SHP77 (cell line): ENCODE measurements around the gene PRB3.

Source experiments
- DNase-seq, 2 experiments: peaks; one replicate each; lab custom pipeline; 2025; lab: John Stamatoyannopoulos, UW

PRB3 gene

DNA sequence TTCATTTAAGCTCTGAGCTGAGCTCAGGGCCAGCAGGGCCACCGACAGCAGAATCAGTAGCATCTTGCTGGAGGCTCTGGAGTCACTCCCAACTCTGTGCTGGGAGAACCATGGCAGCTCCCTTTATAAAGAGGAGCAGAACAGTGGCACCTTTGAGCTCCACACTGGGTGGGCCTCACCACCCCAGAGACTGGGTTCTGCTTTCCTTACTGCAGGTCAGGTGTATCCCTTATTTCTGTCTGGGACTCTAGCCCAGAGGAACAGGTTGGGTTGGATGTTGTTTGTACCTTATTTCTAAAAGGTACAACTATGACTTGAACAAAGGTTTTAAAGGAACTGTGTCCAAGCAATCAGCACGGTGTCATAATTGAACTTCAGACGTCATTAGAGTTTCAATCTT lies at the start of gene PRB3:
Gene PRB3 (minus strand): TSS at position 101 of the 400 bp plus-strand sequence. CDS start 38 bp downstream, at position 63.
- no peak for DNase-seq

DNA sequence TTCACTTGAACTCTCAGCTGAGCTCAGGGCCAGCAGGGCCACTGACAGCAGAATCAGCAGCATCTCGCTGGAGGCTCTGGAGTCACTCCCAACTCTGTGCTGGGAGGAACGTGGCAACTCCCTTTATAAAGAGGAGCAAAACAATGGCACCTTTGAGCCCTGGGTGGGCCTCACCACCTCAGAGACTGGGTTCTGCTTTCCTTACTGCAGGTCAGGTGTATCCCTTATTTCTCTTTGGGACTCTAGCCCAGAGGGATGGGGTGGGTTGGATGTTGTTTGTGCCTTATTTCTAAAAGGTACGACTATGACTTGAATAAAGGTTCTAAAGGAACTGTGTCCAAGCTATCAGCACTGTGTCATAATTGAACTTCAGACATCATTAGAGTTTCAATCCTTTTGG lies 40.8 kb upstream of the PRB3 start, which contains the start of gene PRB4:
Gene PRB4 (minus strand): TSS at position 101 of the 400 bp plus-strand sequence. CDS start 38 bp downstream, at position 63.
- no peak for DNase-seq

DNA sequence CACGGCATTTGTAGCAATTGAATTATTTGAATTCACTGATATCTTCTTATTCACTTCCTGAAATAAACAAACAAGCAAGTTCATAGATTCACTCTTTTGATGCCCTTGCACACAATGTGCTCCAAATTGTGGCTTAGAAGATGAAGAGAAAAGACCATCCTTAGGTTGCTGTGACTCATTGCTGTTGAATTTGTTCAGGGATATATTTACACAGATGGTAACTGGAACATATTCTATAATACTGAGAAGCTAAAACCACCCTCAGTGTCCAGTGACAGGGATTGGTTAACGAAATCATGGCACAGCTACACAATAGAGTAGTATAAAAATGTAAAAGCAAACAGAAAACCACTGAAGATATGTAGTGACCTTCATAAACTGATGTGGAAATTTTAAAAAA lies 37.6 kb upstream of the PRB3 start:
- DNase-seq: no peak

DNA sequence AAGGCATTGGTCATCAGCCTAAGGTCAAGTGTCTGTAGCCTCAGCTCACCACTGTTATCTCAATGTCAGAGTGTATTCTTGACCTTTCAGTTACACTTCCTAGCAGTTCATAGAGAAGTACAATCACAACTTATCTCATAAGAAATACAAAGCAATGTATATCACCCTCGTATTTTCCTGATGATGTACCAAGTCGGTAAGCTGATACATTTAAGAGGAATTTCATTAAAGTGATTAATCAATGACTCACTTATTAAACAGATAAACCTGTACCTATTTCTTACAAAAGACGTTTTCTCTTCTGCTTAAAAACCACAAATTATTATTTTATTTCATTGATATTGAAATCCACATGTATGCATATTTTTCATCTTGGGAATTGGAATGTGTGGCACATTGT lies 3.9 kb upstream of the PRB3 start:
- no peak for DNase-seq

DNA sequence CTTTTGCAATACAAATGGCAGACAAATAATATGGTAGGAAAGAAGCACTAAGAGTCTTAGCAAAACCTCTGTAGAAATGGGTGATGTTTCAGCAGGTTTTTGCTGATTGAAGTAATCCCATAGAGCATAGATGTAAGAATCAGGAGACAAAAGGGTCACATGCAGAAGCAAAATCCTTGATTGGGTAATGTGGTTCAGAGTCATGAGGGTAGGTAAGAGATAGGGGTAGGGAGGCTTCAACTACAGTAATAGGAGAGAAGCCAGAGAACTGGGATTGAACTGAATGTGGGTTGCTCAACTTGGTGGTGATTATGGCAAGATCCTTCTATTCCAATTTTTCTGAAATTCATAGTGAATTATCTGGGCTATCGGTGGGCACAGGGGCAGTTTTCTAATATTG lies 5.0 kb downstream of the PRB3 start:
- DNase-seq: no peak

DNA sequence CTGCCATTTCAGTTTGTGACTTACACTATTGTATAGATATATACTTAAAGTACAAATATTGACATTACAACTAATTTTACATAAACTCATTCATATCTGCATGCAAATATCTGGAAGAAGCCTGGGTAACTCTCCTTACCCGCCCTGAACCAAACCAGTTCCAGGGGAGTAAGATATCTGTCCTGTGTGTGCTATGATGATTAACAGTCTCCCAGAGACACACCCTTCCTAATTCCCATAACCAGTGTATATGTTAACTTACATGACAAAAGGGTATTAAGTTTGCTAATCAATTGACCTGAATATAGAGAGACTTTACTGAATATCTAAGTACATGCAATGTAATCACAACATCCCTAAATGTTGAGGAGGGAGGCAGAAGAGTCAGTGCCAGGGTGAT lies 23.0 kb downstream of the PRB3 start:
- no peak for DNase-seq

DNA sequence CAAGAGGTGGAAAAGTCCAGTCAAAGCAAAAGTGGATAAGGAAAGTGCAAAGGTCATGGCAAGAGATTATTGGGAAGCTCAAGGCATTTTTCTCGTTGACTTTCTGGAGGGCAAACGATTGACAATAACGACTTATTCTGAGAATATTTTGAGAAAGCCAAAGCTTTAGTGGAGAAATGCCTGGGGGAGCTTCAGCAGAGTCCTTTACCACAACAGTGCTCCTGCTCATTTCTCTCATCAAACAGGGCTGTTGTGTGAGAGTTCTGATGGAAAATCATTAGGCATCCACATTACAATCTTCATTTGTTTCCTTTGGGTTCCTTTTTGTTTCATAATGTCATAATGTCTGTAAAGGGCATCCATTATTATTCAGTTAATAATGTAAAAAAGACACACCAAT lies 26.9 kb downstream of the PRB3 start:
- DNase-seq: no peak

DNA sequence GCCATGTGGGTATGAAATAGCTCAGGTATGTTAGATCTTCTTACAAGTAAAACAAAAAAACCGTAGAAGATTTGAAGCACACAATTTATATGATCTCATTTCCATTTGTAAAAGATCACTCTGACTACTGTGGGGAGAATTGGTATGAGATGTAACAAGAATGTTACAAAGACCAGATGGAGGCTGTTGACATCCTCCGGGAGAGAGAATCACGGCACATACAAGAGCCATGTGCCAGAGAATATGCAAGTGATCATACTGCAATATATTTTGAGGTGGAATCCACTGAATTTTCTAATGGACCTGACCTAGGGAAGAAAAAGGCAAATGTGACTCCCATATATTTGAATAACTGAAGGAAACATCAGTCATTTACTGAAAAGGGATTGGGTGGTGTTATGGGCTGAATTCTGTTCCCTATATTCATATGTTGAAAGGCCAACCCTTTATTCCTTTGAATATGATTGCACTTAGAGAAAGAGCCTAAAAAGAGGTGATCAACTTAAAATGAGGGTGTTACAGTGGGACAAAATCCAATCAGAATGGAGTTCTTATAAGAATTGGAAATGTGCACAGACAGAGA lies 29.1 kb downstream of the PRB3 start:
- DNase-seq: no peak

DNA sequence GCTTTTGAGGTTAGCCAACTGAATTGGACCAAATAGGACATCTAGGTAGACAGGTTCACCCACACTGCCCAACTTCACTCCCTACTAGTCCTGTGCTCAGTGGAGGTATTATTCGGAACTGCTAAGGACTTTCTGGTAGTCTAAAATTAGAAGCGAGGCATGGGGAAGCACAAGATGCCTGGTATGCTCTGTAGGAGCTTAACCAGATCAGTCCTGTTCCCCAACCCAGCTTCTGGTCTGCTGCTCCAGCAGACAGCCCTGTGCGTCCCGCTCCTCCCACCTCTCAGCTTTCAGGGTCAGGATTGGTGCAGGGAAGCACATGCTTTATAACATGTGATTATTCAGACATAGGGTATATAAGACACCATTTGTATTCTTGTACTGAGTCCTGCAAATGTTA lies 31.2 kb downstream of the PRB3 start:
- DNase-seq: no peak

DNA sequence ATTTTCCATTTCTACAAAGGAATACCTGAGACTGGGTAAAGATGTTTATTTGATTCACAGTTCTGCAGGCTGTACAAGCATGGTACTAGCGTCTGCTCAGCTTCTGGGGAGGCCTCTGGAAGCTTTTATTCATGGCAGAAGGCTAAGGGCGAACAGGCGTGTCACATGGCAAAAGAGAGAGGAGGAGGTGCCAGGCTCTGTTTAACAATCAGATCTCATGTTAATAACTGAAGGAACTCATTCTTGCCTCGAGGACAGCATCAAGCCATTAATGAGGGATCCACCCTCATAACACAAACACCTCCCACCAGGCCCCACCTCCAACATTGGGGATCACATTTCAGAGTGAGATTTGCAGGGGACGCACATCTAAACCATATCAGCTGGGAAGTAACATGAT lies 36.0 kb downstream of the PRB3 start:
- DNase-seq: no peak

DNA sequence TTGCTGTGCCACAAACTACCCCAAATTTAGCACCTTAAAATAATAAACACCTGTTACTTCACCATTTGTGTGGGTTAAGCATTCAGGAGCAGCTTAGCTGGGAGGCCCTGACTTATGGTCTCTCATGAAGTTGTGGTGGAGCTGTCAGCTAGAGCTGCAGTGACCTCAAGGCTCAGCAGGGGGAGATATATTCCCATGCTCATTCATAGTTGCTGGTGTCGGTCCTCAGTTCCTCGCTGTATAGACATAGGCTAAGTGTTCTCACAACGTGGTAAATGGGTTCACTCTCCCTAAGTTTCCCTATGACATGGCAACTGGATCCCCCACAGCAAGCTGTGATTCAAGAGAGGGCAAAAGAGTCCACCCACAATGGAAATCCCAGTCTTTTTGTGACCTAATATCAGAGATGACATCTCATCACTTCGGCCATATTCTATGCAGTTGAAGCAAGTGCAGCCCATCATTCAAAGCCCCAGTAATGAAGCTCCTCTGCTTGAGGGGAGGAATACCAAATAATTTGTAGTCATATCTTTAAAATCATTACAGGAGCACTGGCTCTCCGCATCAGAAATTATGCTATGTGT lies 41.1 kb downstream of the PRB3 start:
- peak in 1 of 2 experiments; percentile 12 for DNase-seq

DNA sequence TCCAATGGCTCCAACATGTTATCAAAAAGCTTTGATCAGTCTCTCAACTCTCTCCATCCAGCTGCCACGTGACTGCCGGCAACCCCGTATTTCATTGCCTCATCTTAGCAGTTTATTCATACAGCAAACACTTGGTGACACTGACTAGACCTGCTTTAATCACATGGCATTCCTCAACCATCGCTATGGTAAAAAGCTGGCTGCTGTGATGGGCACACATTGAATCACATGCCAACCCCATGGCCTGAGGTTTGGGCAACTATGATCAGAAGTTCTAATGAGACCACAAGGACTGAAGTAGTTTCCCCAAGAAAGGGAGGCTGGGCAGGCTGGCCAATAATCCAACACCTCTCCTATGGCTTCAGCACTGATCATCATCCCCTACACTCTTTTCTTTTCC lies 42.1 kb downstream of the PRB3 start:
- no peak for DNase-seq
